Hypothalamus (tissue), 51 donors: Measurements from ENCODE around the gene EFL1.
A peak's percentile ranks its signal among the peaks of the same experiment; 100 is the strongest.
"Not testable (repeated sequence)": the region's sequence is repeated elsewhere in the genome, so short reads cannot be mapped to it uniquely, and the experiment has no call there.

Experiments used
- DNase-seq, 51 donors: peaks; one replicate each; lab custom pipeline; 2025; lab: John Stamatoyannopoulos, UW

EFL1 gene

DNA sequence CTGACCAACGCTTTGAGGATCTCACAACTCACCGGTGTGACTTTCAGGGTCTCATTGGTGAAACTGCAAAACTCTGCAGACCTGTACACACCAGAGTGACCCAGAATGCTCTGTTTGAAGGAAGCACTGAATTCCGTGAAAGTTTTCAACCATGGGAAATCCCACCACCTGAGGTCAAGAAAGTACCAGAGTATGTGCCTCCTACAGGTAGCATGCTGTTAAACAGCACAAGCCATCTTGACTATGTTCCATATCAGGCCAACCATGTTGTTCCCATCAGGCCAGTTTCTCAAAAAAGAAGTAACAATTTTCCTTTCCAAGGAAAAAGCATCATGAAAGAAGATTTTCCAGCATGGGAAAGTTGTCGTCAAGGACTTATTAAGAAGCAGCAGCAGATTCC, 19.9 kb upstream of the EFL1 start:
- not testable (repeated sequence) for DNase-seq

DNA sequence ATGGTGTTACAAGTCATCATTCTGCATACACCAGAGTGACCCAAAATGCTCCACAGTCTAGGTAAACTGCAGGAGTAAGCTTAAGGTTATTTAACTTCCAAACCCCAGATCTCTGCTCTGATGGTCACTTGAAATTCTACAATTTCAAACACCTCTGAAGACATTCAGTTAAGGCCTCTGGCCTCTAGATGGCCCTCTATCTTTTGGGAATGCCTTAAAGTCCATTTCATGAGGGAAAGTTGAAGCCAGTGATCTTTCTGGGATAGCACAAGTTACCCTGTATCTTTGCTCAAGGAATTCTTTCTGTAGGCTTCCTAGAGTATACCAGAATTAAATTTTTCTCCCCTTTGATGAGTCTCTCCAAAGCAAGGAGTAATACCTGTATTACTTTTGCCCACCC, 18.7 kb upstream of the EFL1 start:
- DNase-seq, result not testable (repeated sequence)

DNA sequence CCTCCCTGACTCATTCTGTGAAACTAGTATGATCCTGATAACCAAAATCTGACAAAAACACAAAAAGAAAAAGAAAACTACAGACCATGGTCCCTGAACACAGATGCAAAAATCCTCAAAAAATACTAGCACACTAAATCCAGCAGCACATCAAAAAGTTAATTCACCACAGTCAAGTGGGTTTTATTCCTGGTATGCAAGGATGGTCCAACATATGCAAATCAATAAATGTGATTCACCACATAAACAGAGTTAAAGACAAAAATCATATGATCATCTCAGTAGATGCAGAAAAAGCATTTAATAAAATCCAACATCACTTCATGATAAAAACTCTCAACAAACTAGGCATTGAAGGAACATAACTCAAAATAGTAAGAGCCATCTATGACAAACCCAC, 12.9 kb upstream of the EFL1 start:
- no peak for DNase-seq

DNA sequence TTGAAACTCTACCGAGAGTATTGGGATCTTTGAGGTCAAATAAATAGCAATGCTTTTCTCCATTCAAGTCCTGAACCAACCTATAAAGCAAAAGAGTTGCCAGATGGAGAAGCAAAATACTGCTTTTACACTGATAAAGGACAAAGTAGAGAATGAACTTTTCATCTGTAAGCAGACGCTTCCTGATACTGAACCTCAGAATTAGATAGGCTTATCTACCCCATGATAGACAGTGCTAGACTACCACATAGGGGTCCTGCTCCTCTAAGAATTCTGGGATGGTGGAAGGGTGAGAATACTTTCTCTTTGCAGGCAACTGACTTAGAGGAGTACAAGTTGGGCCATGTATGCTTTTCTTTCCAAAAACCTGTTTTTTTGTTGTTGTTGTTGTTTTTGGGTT, 9.6 kb upstream of the EFL1 start:
- no peak for DNase-seq

DNA sequence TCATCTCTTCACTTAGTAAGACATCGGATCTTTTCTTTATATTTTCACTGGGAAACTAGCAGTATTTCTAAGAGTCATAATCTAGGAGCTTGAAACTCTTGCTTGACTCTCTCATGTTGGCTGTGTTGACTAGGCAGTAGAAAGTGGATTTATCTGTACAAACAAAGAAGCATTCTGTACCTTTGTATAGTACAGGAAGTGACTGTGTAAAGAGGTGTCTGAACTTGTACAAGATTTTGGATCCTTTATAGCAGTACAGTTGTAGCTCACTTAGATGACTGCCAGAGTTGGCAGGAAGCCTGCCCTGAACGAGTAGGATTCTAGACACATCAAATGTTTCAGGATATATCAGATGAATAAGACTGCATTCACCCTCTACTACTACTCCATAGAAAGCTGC, 5.9 kb upstream of the EFL1 start:
- not testable (repeated sequence) for DNase-seq

DNA sequence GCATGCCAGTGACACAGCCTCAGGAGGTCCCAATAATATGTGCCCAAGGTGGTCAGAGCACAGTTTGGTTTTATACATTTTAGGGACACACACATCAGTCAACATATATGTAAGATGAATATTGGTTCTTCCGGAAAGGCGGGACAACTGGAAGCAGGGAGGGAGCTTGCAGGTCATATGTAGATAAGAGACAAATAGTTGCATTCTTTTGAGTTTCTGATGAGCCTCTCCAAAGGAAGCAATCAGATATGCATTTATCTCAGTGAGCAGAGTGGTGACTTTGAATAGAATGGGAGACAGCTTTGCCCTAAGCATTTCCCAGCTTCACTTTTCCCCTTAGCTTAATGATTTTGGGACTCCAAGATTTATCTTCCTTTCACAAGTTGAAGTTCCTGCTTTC, 4.6 kb upstream of the EFL1 start:
- not testable (repeated sequence) for DNase-seq

DNA sequence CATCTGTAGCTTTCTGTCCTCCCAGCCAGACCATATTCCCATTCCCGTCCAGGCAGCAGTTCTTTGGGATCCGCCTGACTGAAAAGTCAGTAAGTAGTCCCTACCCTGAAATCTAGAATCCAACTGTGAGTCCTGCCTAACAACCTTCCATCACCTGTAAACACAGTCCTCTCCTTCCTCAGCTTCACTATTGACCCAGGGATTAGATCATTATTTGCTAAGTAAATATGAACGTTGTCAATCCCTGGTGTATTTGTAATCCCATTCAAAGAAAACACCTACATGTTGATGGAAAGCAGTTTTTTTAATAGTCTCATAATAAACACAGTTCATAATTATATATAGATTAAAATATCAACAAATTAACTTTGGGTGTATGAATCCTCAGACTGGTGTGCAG, 816 bp upstream of the EFL1 start:
- no peak for DNase-seq

DNA sequence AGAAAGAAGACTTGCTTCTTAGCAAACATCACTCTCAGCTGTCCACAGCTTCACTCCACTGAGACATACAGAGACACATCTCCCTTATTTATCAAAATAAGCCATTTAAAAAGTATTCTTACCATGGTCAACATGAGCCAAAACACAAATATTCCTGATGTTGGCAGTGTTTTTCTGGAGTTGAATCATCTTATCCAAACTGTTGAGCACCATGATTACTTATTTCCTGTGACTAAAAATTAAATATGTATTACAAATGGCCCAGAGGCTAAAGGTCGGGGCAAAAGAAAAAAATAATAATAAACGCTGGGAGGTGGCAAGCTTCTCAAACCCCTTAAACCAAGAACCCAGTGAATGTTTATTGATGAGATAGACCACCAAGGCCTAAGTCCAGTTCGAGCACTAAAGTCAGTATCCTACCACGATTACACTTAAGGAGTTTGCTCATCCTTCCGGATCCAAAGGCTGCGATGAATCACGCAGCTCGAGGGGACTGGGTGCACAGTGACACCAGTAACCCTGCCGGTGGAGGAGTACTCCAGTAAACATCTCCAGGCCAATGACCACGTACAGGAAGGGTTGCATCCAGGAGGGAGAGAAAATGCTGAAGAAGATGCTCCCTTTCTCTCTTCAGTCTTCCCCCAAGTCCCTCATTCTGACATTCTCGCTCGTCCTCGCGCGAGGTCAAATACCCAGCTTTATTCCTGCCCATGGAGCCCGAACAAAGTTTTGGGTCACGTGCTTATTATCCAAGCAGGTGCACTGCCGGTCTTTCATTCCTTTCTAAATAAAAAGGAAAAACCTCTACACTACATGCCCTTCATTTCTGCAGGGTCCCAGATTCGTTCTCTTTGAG, 740 bp downstream of the EFL1 start:
- peak in 7 of 51 donors; percentile 2 to 39 (median 15) for DNase-seq

DNA sequence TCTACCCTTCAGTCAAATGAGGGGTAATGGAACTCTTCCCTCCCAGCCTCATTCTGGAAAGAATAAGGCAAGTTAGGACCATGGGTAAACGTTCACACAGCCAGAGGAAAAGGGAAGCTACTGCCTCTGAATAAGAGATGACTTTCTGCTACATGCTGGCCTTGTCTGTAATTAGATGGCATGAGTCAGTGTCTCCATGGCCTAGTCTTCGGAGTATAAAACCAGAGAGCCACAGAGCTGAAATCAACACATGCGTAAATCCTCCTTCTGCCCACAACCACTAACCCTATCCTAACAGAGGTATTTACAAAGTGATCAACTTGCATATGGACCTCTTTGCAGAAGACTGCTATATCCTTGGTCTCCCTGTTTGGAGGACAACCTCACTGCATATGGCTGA, 14.3 kb downstream of the EFL1 start:
- DNase-seq, result not testable (repeated sequence)

DNA sequence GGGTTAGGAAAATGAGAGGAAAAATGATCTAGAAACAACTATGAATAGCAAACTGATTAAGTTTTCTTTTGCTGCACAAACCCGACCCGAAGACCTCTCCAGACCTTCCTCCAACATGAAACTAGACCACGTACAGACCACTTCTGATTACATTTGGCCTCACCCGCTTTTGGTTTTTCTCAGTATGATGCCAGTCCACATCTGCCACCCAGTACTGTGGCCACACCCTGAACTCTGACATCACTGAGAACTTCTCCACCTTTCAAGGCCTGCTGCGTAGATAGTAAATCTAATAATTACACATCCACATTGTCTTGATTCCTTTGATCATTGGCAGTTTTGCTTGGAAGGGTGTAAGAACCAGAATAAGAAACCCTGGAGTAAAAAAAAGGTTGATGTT, 16.6 kb downstream of the EFL1 start:
- not testable (repeated sequence) for DNase-seq

DNA sequence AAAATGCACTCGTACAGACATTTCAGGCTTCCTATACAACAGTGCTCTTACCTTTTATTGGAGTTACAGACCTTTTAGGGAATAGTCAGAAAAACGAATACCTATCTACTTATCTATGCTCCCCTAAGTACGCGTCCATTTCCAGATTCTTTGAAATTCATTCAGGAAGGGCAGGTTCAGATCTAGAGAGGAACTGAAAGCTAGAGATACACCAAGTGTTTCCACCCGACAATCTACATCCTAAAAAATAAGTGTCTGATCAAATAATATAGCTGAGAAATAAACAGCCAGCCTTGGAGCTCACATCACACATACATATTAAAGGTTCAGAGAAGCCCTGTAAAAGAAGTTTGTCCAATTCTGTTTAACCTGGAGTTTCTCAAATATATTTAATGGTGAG, 18.9 kb downstream of the EFL1 start:
- DNase-seq, result not testable (repeated sequence)

DNA sequence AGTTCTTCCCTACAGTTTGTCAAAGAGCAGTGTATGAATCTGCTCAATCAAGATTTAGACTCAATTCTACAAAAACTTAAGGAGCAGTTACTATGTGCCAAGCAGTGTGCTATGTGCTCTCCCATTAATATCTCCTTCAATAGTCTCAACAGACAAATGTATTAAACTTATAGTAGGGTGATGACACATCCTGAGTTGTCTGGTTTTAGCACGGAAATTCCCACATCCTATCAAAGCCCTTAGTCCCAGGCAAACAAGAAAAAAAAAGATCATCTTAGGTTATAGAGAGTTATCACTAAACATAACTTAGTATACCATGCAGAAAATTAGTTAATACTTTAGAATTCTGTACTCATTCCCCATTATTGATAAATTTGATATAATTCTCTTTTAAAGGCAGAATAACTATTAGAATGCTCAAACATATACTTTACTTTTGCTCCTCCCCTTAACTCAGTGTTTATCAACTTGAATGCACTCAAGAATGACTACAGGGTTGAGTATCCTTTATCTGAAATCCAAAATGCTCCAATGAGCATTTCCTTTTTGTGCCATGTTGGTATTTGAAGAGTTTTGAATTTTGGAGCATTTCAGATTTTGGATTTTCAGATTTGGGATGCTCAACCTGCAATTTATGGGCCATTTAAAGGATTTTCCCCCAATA, 20.6 kb downstream of the EFL1 start:
- not testable (repeated sequence) for DNase-seq

DNA sequence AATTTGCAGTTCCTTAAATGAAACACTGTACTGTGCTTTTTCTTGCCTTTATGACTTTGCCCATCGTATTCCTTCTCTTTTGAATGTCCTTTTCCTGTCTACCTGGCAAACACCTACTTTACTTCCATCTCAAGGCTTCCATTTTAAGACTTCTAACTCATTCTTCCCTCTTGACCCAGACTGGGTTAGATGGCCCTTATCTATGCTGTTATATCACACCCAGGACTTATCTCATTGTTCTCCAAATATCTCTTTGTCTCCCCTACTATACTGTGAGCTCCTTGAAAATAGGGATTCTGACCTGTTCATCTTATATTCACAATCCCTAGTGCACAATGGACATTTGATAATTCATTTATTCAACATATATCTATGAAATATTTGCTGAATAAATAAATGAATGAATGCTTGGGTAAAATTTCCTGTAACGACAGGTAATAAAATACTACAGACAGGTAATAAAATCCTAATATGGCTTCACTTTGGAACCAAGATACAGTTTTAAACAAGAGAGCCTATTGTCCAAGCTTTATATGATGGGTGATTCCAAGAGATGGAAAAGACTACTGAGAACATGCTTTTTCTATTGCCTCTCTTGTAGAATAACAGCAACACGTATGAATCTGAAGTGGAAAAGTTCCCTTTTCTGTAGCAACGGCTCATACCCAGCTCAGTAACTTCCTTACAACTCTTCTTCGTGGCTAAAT, 22.7 kb downstream of the EFL1 start:
- DNase-seq, result no peak

DNA sequence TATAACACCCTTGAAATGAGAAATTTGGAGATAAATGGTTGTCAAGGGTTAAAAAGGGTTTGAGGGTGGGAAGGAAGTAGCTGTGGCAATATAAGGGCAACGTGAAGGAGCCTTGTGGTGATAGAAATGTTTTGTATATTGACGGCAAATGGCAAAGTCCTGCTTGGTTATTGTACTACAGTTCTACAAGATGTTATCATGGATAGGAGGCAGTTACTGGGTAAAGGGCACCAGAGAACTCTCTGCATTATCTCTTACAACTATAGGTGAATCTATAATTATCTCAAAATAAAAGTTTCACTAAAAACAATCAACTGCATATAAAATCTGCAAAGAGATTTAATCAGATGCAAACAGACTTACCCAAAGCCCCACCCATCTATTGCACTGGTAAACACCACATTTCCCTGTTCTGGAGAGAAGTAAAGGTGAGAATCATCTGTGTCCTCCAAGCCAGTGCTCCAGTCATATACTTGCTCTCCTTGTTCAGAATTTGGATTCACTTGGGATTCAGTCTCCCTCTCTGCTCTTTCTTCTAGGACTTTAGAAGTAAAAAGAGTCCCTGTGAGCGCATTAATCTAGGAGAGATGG, 24.5 kb downstream of the EFL1 start:
- DNase-seq, result not testable (repeated sequence)

DNA sequence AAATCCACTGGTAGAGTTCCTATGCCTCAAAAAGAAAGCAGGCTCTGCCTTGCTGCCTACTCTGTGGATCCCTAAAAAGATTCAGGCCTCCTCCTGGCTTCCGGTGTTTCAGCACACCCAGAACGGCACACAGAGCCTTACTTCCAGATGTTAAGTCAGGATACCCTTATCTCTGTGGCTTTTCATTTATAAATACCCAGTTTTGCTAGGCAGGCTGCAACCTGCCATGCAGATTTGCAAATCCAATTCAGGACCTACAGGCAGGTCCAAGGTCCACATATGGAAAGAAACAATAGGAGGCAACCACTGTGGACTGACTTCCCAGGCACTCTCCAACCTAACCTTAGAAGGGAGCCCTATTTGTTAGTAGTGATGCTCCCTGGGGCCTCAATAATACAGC, 30.7 kb downstream of the EFL1 start:
- no peak for DNase-seq

DNA sequence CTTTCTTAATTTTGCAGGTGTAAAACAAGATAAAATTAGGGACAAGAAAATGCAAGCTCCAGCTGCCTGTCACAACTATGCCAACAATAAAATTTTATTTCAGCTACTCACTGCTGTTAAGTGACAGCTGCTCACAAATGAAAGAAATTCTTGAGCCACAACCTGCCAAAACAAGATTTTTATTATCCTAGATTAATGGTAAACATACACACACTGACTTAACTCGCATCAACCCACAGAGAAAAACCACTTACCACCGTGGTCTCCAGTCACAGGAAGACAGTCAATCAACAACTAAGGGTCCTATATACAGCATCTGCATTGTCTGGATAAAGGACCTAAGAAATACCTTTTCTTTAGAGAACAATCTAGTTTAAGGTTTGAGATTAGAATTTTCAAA, 31.3 kb downstream of the EFL1 start:
- no peak for DNase-seq

DNA sequence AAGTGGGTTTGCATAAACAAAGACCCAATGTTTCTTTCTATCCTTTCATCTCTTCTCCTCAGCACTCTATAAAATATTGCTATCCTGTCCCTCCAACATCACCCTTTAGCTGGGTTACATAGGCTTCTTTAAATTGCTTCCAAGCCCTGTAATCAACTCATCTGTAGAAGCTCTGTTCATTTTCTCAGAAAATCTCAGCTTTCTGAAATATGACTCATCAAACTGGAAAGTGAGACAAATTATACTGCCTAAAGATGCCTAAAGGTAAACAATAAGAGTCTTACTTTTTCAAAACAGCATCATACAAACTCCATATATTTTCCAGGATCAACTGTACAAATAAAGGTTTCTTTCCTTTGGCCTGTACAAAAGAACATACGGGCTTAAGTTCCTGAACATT, 33.8 kb downstream of the EFL1 start:
- DNase-seq, result no peak

DNA sequence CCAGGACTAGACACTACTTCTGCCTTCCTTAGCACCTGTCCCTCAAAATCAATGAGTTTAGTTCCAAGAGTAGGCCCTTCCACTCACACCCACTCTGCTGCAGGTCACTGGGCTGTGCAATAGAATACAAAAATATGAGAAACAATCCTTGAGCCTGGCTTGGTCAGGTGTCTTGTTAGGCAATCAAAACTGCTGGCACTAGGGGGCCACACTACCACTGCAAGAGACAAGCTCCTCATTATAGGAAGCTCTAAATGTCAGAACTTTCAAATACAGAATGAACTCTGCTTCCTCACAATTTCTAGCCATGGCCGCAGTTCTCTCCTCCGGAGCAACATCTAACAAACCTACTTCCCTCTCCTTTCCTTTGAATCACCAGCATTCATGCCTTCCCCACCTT, 41.0 kb downstream of the EFL1 start:
- peak in 11 of 51 donors; percentile 1 to 16 (median 3) for DNase-seq

DNA sequence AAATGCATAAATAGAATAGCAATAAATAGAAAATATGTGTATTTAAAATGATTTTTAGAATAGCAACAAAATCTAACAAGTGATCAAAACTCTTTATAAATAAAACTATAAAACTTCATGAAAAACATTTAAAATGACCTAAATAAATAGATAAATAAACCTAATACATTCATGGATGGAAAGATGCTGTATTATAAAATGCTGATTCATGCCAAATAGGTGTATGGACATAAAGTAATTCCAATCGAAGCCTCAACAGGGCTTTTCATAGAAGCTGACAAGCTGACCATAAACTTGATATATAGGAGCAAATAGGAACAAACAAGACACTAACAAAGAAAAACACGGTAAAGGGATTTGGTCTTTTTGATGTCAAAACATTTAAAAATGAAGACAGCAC, 46.4 kb downstream of the EFL1 start:
- DNase-seq, result not testable (repeated sequence)

DNA sequence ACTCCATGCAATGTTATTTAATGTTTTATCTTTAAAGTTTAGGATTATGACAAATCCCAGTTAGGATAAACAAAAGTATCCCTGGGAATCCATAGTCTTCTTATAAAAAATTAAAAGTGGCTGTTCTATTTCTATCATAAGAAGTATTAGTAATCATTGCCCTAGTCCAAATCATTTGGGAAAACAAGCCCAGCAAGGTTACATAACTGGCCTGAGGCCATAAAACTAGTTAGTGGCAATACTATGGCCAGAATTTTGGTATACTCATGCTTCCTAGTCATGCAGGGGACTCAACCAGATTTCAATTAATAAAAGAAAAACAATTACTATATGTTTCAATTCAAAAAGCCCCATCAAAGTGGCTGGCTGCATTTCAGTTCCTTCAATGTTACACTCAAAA, 50.3 kb downstream of the EFL1 start:
- DNase-seq, result not testable (repeated sequence)

DNA sequence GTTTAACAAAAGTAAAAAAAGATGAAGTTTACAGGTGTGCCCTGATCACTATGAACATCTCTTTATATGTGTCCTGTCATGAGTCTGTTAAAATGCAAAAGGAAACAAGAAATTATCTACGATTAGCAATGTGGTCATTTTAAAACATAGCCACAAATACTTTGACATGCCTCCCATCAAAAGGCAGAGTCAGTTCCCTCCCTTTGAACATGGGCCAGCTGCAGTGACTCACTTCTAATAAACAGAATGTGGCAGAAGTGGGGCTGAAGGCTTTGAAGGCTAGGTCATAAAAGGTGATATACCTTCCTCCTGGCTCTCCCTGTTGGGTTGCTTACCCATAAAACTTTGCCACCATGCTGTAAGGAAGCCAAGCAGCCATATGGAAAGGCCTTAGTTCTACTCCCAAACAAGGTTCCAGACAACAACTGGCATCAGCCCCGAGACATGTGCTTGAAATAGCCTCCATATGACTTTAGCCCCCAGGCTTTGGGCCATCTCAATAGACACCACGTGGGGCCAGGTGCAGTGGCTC, 52.4 kb downstream of the EFL1 start:
- not testable (repeated sequence) for DNase-seq
